Activated T-cell treated with anti-CD3 and anti-CD28 coated beads for 1 hour (primary cell): ENCODE results near the gene IL34.

Source experiments
- DNase-seq: peaks from one replicate; pipeline ENCODE4 v3.0.0-alpha.2; 2020; ENCODE audit warnings: low read depth

Gene IL34

DNA sequence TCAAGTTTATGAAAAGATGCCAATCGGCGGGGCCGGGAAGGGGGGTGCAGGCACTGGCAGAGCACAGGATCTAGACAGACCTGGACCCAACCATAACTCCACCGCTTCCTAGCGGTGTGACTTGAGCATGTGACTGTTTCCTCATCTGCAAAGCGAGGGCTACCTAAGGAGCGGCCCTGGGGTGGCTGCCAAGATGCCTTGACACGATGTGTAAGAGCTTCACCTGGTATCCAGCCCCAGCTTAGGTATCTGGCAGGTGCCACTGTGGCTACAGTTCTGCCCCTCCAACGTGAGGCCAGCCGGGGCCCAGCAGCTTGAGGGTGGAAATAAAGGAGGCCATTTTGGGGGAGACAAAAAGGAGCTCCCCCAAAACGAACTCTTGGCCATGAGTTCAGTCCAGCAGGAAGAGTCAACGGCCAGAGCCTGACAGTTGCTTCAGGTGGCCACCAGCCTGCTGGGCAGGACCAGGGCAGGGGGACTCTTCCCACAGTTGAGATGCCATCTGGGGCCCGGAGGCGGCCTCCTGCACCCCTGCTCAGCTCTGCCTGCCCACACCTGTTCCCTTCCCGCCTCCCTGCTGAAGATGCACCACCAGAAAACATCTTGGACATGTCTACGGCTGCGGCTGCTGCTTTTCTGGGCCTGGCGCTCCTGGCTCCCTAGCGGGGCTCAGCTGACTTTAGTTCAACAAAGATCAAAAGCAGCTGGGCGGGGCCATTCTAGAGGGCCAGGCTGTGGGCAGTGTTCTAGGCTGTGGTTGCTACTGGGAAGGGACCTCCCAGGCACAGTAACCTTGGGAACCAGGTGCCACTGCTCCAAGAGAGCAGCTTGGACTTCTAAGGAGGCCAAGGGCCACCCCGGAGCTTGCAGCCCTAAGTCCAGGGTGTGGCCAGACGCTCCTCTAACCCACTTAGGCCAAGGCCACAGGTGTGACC, 42.9 kb downstream of the IL34 start:
- no peak for DNase-seq

DNA sequence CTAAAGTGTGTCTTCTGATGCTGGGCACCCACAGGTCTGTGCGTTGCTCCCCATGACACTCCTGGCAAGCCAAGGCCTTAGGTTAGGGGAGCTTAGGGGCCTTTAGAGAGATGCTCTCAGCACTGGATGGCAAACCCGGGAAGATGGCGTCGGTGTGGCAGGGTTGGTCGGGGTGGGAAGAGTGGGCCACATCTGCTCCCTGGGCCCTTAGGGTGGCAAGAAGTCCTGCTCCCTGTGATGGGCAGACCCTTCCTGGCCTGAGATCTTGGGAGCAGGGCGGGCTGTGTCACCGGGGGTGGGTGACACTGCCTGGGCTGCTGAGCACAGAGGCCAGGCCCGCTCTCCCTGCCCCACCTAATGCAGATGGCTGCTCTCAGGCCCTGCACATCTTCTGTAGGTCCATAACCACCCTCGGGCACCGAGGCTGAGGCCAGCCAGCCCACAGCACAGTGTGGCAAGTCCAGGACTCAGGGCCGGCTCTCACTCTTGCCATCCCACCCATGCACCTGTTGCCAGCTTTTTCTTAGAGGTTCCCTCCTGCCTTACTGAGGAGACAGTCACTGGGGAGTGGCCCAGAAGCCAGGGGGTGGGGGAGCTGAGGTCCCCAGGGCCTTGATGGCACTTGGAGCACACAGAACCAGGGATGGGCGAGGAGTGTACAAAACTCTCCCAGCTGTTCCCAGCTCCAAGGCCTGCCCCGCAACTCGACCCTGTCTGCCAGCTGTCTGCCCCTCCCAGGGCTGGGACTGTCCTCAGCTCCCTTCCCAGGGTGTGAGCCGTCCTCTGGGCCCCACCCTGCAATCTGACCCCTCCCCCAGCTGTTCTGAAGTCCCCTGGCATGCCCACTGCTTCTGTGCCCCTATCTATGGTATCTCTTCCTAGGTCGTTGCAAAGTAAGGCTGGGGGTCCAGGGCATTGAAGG, 43.9 kb downstream of the IL34 start:
- no peak for DNase-seq

DNA sequence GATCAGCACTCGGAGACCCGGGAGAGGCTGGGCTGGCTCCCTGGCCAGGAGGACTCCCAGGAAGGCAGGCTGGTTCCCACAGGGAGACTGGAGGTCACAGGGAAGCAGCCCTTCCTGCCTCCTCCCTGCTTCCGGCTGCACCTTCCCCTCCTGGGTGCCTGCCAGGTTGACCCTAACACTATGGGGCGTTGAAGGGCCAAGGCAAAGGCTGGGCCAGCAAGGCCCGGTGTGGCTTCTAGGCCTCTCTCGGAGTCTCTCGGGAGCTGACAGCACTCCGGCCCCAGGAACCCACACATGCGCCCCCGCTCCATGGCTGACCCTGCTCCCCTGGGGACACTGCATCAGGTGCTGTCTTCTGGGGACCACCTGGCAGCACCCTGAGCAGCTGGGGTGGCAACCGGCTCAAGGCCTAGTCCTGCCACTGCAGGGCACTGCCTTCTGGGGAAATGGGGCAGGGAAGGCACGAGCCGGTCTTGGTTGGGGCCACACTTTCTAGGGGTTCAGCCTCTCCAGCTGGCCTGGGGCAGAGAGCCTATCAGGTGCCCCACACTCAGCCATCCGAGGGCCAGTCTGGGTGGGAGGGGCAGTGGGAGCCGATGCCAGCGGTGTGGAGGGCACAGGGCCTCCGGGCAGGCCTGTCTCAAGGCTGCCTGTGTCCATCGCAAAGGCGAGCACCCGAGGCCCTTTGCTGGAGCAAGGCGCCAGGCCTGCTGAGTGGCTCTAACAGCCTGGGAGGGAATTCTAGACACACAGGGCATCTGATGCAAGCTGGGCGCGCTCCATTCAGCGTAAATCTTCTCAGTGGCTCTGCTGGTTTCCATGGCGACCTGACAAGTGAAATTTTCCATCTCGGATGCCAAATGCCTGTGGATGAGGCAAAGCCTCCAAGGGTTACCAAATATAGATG, 45.1 kb downstream of the IL34 start:
- no peak for DNase-seq

DNA sequence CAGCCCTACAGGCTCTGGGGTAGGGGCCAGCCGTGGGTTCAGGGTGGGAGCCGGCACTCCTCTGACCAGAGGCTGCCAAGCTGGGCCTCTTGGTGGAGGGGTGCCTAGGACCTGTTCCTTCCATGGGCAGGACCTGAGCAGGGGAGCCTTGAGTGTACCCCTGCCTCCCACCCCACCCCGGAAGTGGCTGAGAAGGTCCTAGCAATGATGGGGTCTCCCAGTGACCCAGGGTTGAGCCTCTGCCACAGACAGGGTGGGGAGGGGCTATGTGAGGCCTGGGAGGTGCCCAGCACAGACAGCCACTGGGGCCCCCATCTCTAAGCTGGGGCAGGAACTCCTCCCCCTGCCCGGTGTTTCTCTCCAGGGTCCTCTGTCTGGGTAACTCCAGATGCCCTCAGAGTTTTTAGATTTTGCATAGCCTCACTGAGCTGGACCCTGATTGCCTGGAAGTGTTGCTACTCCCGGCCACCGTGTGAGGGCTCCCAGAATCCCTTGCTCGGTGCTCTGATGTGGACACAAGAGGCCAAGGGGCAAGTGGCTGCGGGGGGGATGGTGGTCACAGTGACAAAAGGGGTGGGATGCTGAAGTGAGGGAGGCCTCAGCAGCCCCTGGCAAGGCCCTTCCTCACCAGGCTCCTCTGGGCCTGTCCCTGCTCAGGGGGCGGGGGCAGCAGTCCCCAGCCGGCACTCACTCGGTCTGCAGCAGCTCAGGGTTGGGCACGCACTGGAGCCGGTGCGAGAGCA, 45.9 kb downstream of the IL34 start:
- no peak for DNase-seq

DNA sequence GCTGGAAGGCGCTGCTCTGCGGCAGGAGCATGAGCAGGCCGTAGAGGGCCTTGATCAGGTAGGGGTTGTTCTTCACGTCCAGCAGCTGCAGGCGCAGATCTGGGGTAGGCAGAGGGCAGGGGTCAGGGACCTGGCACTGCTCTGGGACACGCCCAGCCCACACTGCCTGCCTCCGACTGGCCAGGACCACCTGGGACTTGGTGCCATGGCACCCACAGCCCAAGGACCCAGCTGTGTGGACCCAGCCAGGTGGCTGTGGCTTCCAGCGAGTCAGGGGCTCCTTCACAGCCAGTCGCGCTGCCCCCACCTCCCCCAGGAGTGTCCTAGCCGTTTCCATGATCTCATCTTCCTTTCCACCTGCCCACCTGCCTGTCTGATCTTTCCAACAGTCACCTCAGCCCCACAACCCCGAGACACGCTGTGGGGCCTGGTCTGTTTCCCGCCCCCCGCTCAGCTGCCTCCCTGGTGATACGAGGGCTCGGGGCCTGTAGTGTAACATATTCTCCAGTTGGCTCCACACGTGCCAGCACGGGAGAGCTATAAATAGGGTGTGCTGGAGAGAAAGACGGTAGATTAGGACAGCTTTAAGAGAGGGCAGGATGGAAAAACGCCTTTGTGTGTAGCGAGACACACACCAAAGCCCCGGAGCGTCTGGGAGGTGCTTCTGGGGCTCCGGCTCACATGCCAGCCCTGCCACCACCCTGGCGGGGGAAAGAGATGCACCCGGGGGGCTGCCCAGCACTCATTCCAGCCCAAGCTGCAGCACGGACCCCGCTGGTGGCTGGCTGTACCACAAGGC, 46.7 kb downstream of the IL34 start:
- no peak for DNase-seq

DNA sequence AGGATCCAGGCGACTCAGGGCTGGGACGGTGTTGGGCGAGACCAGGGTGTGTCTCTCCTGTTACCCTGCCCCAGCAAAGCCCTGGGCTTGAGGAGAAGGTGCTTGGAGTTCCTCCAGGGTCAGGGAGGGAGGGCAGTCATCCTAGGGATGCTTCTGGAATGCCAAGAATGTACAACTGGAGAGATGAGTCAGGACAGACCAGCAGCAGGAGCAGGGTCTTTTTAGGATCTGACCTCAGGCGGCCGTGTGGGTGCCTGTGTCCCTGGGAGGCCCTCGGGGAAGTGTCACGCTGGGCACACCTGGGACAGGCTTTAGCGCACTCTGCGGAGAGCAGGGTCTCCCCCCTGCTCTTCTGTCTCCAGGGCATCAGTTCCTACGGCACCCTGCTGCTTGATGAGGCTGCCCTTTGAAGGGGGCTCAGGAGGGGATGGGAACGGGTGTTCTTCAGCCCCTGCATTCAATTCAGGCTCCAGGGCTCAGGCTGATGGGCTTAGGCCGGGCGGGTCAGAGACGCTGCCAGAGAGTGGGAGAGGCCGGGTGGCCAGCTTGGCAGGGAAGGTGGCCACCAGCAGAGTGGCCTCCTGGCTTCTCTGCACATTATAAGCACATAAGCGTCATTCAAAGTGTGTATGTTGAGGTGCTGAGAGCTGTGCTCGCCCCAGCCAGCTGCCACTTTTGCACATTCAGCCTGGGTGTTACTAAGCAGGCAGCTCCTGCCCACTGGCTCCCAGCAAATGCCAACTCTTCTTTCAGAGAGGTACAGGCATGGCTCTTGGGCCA, 47.9 kb downstream of the IL34 start:
- no peak for DNase-seq

DNA sequence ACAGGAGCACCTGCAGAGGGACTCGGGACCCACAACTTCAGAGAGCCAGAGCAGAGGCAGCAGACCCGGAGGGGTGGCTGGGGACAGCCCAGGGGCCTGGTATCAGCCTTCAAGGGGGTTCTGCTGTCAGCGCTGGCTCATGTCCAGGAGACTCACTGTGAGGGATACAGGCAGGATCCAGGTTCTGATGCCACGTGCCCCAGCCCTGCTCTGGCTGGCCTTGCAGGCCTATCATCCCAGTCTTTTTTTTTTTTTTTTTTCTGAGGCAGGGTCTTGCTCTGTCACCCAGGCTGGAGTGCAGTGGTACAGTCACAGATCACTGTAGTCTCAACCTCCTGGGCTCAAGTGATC, 48.5 kb downstream of the IL34 start:
- no peak for DNase-seq

DNA sequence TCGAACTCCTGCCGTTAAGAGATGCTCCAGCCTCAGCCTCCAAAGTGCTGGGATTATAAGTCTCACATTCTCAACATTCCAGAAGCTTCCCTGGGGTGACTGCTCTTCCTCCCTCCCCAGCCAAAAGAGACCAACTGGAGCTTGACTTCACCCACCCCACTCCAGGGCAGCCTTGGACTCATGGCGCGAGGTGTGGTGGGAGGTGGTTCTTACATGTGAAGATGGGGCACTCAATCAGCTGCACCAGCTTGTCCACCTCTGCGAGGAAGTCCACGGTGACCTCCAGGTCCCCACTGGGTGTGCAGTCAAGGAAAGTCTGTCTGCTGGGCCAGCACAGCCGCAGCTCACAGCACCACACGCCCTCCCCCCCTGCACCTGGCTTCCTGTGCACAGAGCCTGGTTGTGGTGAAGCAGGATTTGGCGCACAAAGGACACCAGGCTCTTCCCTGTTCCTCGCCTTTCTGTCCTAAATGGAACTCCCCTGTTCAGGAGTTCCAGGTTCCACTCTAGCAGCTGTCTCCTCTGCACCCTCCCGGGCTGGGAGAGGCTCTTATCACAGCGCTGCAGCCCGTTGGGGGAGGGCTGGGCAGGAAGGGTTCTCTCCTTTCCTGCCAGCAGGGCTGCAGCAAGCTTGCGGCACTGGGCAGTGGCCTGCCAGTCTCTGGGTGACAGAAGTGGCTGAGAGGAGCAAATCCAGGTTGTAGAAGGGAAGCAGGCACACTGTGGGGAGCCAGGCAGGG, 49.1 kb downstream of the IL34 start:
- no peak for DNase-seq

DNA sequence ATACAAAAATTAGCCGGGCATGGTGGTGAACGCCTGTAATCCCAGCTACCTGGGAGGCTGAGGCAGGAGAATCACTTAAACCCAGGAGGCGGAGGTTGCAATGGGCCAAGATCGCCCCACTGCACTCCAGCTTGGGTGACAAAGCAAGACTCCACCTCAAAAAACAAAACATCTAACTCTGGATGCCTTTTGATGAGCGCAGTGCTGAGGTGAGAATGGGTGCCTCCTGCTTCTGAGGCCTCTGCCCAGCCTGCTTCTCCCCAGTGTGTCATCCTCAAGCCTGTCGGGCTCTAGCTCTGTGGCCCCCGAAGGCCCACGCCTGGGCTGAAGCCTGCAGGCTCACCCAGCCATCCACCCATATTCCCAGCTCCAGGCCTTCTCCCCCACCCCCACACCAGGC, 50.0 kb downstream of the IL34 start:
- DNase-seq, result no peak

DNA sequence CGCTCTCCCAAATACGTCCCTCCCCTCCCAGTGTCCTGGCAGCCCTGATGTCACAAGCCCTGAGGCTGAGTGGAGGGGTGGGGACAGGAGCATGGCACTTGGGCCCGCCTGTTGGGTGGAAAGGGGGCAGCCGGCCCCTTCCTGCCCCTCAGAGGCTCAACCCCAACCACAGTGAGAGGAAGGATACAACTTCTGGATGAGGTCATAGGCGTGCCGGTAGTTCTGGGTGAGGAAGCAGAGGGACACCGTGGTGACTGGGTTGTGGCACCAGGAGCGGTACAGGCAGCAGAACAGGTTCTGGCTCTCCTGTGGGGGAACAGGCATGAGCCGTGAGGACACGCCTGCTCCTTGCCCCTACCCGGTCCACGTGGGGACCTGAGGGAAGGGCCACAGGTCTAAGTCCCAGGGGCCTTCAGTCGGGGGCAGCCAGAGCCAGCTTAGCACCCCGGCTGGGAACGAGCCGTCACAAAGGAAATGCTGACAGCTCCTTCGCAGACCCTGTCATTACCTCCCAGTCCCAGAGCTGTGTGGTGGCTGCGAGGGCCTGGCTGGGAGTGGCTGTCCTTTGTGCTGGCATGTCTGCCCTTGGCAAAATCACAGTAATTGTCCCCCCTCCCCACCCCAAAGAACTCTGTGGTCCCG, 50.7 kb downstream of the IL34 start:
- no peak for DNase-seq

DNA sequence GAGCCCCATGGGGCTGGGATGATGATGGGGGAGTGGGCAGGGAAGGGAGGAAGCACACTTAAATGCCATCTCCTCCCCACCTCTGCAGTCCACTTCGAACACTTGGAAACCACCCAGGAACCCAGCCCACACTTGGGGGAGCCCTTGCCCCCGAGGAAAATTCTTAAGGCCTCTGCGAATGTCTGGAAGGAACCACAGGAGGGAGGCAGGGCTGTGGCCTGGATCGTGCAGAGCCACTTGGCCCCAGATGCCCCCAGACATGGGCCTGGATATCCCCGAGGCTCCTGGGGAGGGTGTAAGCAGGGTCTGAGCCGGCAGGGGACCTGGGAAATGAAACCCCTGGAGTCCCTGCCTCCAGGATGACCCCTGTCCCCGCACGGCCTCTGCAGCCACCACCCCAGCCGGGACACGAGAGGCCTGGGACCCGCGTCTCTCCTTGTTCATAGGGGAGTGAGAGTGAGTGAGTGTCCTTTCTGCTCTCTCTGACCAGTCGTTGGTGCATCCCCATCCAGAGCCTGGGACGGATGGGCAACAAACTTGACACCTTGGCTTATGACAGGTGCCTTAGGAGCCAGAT, 51.3 kb downstream of the IL34 start:
- DNase-seq, result no peak

DNA sequence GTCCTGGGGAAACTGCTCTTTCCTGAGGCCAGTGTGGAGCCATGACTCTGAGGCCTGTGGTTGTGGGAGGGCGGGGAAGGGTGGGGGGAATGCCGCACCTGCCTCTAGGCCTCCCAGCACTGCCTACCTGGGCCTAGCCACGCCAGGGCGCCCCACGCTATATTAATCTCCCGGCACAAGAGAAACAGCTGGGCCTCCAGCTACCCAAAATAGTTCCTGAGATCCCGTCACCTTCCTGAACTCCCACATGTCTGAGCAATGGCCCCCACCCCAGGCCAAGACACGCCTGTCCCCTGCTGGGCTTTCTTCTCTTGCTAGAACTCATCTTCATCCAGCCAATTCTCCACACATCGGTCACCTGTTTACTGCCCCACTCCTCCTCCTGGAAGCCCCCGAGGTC, 52.5 kb downstream of the IL34 start:
- no peak for DNase-seq

DNA sequence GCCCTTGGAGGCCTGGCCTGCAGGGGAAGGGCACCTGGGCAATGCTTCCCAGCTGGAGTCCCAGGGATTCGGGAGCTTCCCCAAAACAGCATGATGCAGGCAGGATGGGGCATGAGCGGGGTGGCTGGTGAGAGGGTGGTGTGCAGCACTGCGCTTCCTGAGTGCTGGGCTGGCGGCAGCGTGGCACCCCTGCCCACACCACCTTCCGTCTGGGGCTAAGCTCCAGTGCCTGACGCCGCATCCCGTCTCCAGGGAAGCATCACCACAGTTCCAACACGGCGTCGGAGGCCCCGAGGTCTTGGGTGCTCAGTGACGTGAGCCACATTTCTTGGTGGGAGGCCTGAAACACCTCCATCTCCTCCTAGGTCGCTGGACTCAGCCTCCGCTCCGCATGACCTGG, 53.3 kb downstream of the IL34 start:
- no peak for DNase-seq

DNA sequence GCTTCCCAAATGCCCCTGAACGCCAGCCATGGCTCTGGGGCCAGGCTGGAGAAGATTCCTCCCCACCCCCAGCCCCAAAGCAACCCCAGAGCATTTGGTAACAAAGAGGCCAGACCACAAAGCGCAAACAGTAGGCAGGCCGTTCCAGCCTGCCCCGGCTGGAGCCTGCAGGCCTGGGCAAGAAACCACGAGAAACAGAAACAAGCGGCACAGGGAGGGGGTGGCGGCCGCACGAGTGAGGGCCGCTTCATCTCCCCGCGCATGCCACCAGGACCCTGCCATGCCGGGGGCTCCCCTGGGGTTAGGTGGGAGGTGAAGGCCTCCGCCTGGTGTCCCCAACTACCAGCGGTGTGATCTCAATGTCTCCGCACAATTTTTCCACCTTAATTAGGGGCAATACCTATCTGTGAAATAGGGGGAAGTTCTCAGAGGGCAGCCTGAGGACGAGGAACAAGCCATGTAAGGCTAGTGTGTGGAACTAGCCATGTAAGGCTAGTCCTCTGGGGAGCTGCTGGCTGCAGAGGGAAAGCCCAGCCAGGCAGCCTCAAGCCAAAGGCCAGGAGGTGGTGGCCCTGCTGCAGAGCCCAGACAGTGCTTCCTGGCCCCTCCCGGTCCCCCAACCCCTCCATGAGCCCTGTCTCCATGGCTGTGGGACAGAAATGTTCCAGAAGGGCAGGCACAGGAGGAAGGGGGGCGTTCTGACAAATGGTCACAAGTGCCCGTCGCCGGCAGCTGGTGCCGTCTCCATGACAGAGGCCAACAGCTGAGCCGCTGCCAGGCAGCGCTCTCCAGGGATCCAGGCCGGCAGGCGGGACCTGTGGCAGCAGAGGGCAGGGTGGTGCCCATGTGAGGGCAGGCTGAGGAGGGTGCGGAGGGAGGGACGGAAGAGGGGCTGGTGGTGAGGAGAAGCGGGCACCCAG, 54.0 kb downstream of the IL34 start:
- no peak for DNase-seq

DNA sequence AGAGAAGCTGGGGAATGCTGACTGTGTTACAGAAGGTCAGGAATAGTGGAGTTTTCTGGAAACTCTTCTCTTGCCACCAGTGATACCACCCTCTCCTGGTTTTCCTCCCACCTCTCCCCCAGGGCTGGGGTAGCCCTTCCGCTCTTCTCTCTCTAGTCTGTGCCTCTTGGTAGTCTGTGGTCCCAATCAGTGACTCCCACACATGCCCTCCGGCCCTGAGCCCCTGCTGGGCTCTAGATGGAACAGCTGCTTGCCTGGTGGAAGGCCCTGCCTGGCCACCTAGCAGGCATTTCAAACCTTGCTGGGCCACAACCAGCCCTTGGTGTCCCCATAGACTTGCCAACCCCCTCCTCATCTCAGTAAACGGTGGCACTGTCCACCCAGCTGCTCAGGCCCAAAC, 54.7 kb downstream of the IL34 start:
- no peak for DNase-seq

DNA sequence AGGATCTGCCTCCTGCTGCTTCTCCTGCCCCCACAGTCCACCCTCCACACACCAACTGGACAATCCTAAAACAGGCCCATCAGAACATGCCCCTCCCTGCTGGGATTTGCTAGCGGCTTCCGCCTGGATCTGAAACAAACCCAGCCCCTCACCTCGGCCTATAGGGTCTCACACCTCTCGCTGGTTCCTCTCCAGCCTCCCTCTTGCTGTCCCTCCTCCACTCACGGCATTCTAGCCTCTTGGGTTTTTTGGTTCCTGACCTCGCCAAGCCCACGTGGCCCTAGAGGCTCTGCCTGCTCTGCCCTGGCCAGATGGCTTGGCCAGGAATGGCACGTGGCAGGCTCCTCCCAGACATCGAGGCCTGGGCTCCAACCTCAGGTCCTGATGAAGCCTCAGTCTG, 55.2 kb downstream of the IL34 start:
- no peak for DNase-seq

DNA sequence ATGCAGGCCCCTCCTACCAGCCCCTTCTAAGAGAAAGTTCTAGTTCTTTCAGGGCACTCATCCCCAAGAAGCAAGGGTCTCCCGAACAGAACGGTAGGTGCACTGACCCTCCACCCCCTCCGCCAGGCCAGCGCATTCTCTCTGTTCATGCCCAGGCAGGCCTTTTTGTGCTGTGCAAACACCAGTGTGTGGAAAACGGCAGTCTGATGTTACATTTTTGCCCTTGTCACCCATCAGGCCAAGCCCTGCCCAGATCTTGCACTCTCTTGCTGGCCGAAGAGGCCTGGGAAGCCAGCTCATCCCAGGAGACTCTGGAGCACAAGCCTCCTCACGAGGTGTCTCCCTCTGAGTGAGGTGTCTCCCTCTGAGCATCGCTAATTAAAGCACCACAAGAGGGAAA, 55.6 kb downstream of the IL34 start:
- DNase-seq, result no peak
